PC-9 (cell line): ENCODE results near the gene CMSS1.

ENCODE experiments used
- CTCF ChIP-seq: fragments of 200-600 bp; sonication (generic); conservative IDR thresholded peaks from 2 replicates; pipeline ENCODE4 v1.6.1; 2017; ENCODE audit warnings: mixed run types, antibody characterized with exemption, mild to moderate bottlenecking, moderate library complexity
- EZH2 ChIP-seq: fragments of 200-600 bp; sonication (generic); IDR thresholded peaks from 2 replicates; pipeline ENCODE4 v1.8.0; 2017; ENCODE audit warnings: antibody characterized with exemption, low read depth

DNA sequence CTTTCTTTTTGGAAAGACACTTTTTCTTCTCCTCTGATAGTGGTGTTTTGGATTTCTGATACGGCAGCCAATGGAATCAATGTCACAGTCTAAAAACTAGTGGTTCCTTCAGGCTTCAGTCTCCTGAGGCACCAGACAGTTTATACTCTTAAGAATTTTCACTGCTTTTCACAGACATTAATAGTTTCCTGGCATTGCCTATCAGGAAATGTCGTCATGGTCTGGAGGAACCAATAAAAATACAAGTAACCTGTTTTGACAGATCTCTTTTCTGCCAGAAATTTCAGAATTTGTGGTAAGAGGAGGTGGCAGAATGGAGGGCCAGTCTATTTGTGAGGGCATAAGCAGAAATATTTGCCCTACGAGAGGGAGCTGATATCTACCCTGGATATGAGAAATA, 251.8 kb downstream of the CMSS1 start:
- TF ChIP-seq CTCF (no peak), EZH2 (no peak)
